ENCODE data around the gene RBMS3. TPM values are rescaled to one million over a fixed set of nuclear protein-coding genes. Genes with fewer than 3 reads are reported as not detected.

Gene RBMS3
- total and polyA plus RNA-seq, 2 of the 13 experiments (the other 11 are each of a cell fraction or from before 2014, with no cell fraction given): not detected

- H3K4me2 ChIP-seq (ENCODE audit: low read depth, low read length): no peak overlapping the region
- H3K9ac ChIP-seq (ENCODE audit: insufficient read depth, low read depth, low read length): no peak overlapping the region
- H3K4me1 ChIP-seq (ENCODE audit: insufficient read depth, low read length): peaks cover 13% of the 10 kb centered on the region
- POLR2A ChIA-PET: no interaction called here
- no peak for TF ChIP-seq ZNF230 (CRISPR knock-in tag; IDR thresholded peaks at IDR 0.05)
- no peak for TF ChIP-seq NCOA1 (CRISPR knock-in tag; IDR thresholded peaks at IDR 0.05)
- no peak for TF ChIP-seq TCF7 (IDR thresholded peaks at IDR 0.05; ENCODE audit: low read depth)
- TF ChIP-seq GTF3A (CRISPR knock-in tag; conservative IDR thresholded peaks at IDR 0.05): no peak
- TF ChIP-seq ZNF44 (CRISPR knock-in tag; IDR thresholded peaks at IDR 0.05): no peak
- TF ChIP-seq MAX (IDR thresholded peaks at IDR 0.05): no peak
- no peaks in the 10 kb centered on the region for H4K20me1 ChIP-seq (ENCODE audit: insufficient read depth, low read length)
- ATAC-seq: no peak
- no peaks in the 10 kb centered on the region for H3K9me3 ChIP-seq (ENCODE audit: low read length)
- in situ Hi-C loops (cut with HindIII; ENCODE audit: extremely low pct_ligation_motif_present, low pct_unique_long_range_greater_than_20kb): no loop called here
- BruUV-seq (replicated peaks): no TSS peak
- no peak overlapping the region for H3K4me3 ChIP-seq (replicated peaks in 1 of 3; ENCODE audit: insufficient read depth in 1 of 3, low read depth in 2 of 3, low read length in 3 of 3)
- intact Hi-C loops (cut with micrococcal nuclease; ENCODE audit: unreplicated experiment): no loop called here
- 0% methylated on average over 2 of the region's 2 CpGs for WGBS (ENCODE audit: low lambda C conversion rate)
- H3K27me3 ChIP-seq (ENCODE audit: control insufficient read depth in 1 of 2, insufficient read depth in 2 of 2, low read length in 2 of 2): no peaks in the 10 kb centered on the region
- H3K36me3 ChIP-seq (replicated peaks in 1 of 2; ENCODE audit: control insufficient read depth in 1 of 2, insufficient read depth in 2 of 2, low read length in 2 of 2): no peaks in the 10 kb centered on the region
- DNase-seq (ENCODE audit: low spot score): no peak
- no peaks in the 10 kb centered on the region for H3K79me2 ChIP-seq (ENCODE audit: insufficient read depth, low read length)
- H2AFZ ChIP-seq (ENCODE audit: low read length): no peak overlapping the region
- FAIRE-seq: no peak
- no peak overlapping the region for H3K27ac ChIP-seq (ENCODE audit: extremely low read length, insufficient read depth, low read length)
- CTCF ChIA-PET (ENCODE audit: low intra/inter-chr PET ratio, low total read pairs): no interaction called here
These were observed 12.6 kb downstream of the RBMS3 start for GRCh38 chr3:29293421-29293820.

DNA sequence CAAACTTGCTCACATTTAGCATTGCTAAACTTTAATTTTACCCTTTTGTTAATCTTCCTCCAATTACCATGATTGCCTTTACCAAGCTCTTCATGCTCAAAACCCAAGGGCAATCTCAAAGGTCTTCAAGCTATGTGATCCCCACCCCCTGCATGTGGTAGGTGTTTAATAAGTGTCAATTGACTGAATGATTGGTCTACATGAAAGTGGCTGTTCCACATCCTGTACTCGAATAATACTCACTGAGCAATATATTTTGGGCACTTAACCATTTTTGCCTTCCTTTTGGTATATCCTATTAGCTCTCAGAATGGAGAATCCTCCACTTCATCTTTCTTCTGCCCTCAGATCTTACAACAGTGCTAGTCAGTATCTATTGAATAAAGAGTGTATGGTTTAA lies 17.1 kb downstream of the RBMS3 start:
- 0% methylated on average over 1 of the region's 1 CpG for WGBS (ENCODE audit: low lambda C conversion rate)

More for the DNA sequence above, 17.1 kb downstream of the RBMS3 start:
- CTCF ChIA-PET (ENCODE audit: low intra/inter-chr PET ratio, low total read pairs): no interaction called here
- H3K27ac ChIP-seq (ENCODE audit: extremely low read length, insufficient read depth, low read length): no peak overlapping the region
- no peak overlapping the region for H3K4me3 ChIP-seq (replicated peaks in 1 of 3; ENCODE audit: insufficient read depth in 1 of 3, low read depth in 2 of 3, low read length in 3 of 3)
- H4K20me1 ChIP-seq (ENCODE audit: insufficient read depth, low read length): no peaks in the 10 kb centered on the region
- no peak overlapping the region for H2AFZ ChIP-seq (ENCODE audit: low read length)
- no peaks in the 10 kb centered on the region; a peak in 1 of 5 replicates for H3K27me3 ChIP-seq (ENCODE audit: control insufficient read depth in 1 of 2, insufficient read depth in 2 of 2, low read length in 2 of 2)
- H3K9ac ChIP-seq (ENCODE audit: insufficient read depth, low read depth, low read length): no peak overlapping the region
- POLR2A ChIA-PET: no interaction called here
- FAIRE-seq: no peak
- H3K36me3 ChIP-seq (replicated peaks in 1 of 2; ENCODE audit: control insufficient read depth in 1 of 2, insufficient read depth in 2 of 2, low read length in 2 of 2): no peaks in the 10 kb centered on the region
- no peaks in the 10 kb centered on the region for H3K9me3 ChIP-seq (ENCODE audit: low read length)
- no peaks in the 10 kb centered on the region for H3K79me2 ChIP-seq (ENCODE audit: insufficient read depth, low read length)
- BruUV-seq (replicated peaks): no TSS peak
- intact Hi-C loops (cut with micrococcal nuclease; ENCODE audit: unreplicated experiment) (no loop called here), in situ Hi-C loops (cut with HindIII; ENCODE audit: extremely low pct_ligation_motif_present, low pct_unique_long_range_greater_than_20kb) (no loop called here)
- H3K4me2 ChIP-seq (ENCODE audit: low read depth, low read length): no peak overlapping the region
- TF ChIP-seq ZUFSP (CRISPR knock-in tag; IDR thresholded peaks at IDR 0.05; ENCODE audit: borderline replicate concordance): no peak
- TF ChIP-seq, protein P1, sequence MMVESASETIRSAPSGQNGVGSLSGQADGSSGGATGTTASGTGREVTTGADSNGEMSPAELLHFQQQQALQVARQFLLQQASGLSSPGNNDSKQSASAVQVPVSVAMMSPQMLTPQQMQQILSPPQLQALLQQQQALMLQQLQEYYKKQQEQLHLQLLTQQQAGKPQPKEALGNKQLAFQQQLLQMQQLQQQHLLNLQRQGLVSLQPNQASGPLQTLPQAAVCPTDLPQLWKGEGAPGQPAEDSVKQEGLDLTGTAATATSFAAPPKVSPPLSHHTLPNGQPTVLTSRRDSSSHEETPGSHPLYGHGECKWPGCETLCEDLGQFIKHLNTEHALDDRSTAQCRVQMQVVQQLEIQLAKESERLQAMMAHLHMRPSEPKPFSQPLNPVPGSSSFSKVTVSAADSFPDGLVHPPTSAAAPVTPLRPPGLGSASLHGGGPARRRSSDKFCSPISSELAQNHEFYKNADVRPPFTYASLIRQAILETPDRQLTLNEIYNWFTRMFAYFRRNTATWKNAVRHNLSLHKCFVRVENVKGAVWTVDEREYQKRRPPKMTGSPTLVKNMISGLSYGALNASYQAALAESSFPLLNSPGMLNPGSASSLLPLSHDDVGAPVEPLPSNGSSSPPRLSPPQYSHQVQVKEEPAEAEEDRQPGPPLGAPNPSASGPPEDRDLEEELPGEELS (CRISPR knock-in tag; IDR thresholded peaks at IDR 0.05): no peak
- TF ChIP-seq ZFP62 (CRISPR knock-in tag; IDR thresholded peaks at IDR 0.05): no peak
- no peak for TF ChIP-seq IRF2 (CRISPR knock-in tag; IDR thresholded peaks at IDR 0.05)
- TF ChIP-seq CHD4 (IDR thresholded peaks at IDR 0.05; ENCODE audit: borderline replicate concordance, low read length): no peak
- no peak for TF ChIP-seq GTF3A (CRISPR knock-in tag; conservative IDR thresholded peaks at IDR 0.05)
- TF ChIP-seq ZNF496 (CRISPR knock-in tag; IDR thresholded peaks at IDR 0.05; ENCODE audit: insufficient replicate concordance): no peak
- TF ChIP-seq ZNF547 (CRISPR knock-in tag; IDR thresholded peaks at IDR 0.05): no peak
- no peak for TF ChIP-seq ZNF501 (CRISPR knock-in tag; IDR thresholded peaks at IDR 0.05)
- no peaks in the 10 kb centered on the region for H3K4me1 ChIP-seq (ENCODE audit: insufficient read depth, low read length)
- no peak for ATAC-seq
- DNase-seq (ENCODE audit: low spot score): no peak
